ENCODE results near the gene VPS8. TPM values are rescaled to one million over a fixed set of nuclear protein-coding genes. Genes with fewer than 3 reads are reported as not detected.

VPS8 gene
- total RNA-seq, 1 donor from 2014 or later: 62.9 TPM

DNA sequence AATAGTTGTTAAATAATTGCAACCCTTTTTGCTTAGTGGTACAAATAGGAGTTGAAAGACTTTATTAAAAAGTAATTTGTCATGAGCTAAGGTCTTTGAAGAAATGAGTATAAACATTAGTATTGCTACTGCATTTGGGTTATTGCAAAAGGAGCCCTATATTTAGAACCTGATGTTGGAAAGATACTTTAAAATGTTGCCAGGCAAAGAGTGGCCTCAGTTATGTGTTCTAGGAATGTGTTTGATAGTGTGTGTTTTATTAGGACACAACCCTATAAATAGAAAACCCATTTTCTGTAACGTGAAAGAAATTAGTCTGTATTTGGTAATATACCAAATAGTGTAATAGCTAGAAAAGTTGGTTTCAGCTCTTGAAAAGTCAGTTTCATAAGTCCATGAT, 10.7 kb downstream of the VPS8 start:
- Histone ChIP-seq H3K27me3 (no peaks in the 10 kb centered on the region), H3K4me3 (no peak overlapping the region), H3K36me3 (peaks cover 17% of the 10 kb centered on the region), H3K27ac (no peak overlapping the region), H3K9me3 (no peaks in the 10 kb centered on the region), H3K4me1 (no peaks in the 10 kb centered on the region)
- TF ChIP-seq, protein P1, sequence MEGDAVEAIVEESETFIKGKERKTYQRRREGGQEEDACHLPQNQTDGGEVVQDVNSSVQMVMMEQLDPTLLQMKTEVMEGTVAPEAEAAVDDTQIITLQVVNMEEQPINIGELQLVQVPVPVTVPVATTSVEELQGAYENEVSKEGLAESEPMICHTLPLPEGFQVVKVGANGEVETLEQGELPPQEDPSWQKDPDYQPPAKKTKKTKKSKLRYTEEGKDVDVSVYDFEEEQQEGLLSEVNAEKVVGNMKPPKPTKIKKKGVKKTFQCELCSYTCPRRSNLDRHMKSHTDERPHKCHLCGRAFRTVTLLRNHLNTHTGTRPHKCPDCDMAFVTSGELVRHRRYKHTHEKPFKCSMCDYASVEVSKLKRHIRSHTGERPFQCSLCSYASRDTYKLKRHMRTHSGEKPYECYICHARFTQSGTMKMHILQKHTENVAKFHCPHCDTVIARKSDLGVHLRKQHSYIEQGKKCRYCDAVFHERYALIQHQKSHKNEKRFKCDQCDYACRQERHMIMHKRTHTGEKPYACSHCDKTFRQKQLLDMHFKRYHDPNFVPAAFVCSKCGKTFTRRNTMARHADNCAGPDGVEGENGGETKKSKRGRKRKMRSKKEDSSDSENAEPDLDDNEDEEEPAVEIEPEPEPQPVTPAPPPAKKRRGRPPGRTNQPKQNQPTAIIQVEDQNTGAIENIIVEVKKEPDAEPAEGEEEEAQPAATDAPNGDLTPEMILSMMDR (IDR thresholded peaks at IDR 0.05): no peak
- ATAC-seq (no peak), DNase-seq (no peak)
- intact Hi-C loops (cut with DNase I): no loop called here

DNA sequence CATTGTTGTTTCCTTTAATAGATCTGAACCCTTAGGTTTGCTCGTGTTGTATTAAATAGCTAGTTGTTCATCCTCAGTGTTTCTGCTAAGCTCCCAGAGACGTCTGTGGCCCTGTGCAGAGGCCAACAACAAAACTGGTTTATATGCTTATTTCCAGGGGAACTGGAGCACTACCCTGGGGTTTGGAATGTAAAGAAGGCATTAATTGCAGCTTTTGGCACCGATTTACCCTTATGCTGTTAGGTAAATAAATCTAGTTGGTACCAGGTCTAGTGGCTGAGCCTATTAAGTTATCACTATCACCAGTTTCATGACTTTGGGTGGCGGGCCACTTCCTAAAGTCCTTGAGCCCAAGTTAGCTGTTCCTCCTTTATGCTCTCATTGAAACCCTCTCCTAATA, 12.0 kb downstream of the VPS8 start:
- Histone ChIP-seq H3K4me1 (no peaks in the 10 kb centered on the region), H3K27ac (no peak overlapping the region), H3K27me3 (no peaks in the 10 kb centered on the region), H3K4me3 (no peak overlapping the region), H3K36me3 (peaks cover 30% of the 10 kb centered on the region), H3K9me3 (no peaks in the 10 kb centered on the region)
- no peak for DNase-seq
- ATAC-seq: no peak
- intact Hi-C loops (cut with DNase I): no loop called here
- TF ChIP-seq, protein P1 (IDR thresholded peaks at IDR 0.05): no peak

DNA sequence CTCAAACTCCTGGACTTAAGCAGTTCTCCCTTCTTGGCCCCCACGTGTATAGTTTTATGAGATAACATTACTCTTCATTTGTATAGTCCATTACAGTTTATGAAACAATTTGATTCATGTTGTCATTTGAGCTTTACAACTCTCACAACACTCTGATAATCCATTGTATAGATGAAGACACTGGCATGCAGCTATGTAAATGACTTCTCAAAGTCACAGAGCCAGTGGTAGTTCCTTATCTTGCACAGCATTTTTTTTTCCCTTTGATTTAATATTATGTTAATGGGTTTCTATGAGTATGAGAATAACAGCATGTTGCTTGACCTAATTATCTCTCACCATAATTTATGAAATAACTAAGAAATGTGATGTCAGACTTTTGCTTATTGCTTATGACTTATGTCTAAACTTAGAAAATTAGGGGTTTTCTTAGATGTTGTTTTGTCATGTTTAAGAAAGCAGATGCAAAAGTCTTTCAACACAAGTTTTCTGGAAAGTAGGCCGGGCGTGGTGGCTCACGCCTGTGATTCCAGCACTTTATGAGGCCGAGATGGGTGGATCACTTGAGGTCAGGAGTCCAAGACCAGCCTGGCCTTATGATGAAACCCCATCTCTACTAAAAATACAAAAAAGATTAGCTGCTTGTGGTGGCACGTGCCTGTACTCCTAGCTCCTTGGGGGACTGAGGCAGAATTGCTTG, 13.3 kb downstream of the VPS8 start:
- DNase-seq (no peak), ATAC-seq (no peak)
- intact Hi-C loops (cut with DNase I): no loop called here
- Histone ChIP-seq H3K4me1 (no peaks in the 10 kb centered on the region), H3K27ac (no peak overlapping the region), H3K27me3 (no peaks in the 10 kb centered on the region), H3K36me3 (peaks cover 37% of the 10 kb centered on the region), H3K4me3 (no peak overlapping the region), H3K9me3 (no peaks in the 10 kb centered on the region)
- TF ChIP-seq, protein P1 (IDR thresholded peaks at IDR 0.05): no peak

DNA sequence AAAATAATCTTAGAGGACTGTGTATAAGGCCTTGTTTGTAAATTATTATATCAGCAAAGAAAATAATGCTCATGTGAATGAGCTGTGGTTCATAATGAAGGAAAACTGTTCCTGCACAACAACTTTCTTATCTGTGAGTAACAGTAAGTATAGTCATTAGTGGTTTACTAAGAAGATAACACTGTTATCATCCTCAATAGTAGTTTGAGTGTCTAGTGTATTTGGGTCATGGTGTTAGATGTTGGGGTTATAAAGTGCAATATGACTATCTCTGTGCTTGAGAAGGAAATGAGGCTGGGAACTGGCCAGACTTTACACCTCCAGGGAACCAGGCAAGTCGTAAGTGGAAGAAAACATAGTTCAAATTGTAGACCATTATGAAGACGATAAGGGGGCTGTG, 15.6 kb downstream of the VPS8 start:
- Histone ChIP-seq H3K4me1 (no peaks in the 10 kb centered on the region), H3K36me3 (peaks cover 57% of the 10 kb centered on the region), H3K9me3 (no peaks in the 10 kb centered on the region), H3K27ac (no peak overlapping the region), H3K4me3 (no peak overlapping the region), H3K27me3 (no peaks in the 10 kb centered on the region)
- intact Hi-C loops (cut with DNase I): no loop called here
- ATAC-seq (no peak), DNase-seq (no peak)
- TF ChIP-seq, protein P1 (IDR thresholded peaks at IDR 0.05): no peak

DNA sequence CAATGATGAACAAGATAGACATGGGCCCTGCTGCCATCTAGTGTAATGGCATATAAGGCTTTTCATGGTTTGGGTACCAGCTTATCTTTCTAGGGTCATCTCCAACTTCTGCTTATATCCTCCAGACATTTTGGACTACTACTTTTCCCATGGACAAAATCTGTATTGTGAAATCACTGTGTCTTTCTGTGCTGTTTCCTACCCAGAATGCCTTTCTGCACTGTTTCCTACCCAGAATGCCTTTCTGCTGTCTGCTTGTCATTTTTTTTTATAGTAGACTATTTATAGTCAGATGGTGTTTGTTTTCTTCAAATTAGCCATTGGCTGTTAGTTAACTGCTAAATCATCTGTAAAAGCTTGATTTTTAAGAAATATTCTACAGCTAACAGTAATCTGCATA, 20.1 kb downstream of the VPS8 start:
- TF ChIP-seq, protein P1 (IDR thresholded peaks at IDR 0.05): no peak
- Histone ChIP-seq H3K4me3 (no peak overlapping the region), H3K9me3 (no peaks in the 10 kb centered on the region), H3K27me3 (no peaks in the 10 kb centered on the region), H3K36me3 (peaks cover 84% of the 10 kb centered on the region), H3K4me1 (no peaks in the 10 kb centered on the region), H3K27ac (no peak overlapping the region)
- DNase-seq: no peak
- ATAC-seq: no peak
- intact Hi-C loops (cut with DNase I): no loop called here

DNA sequence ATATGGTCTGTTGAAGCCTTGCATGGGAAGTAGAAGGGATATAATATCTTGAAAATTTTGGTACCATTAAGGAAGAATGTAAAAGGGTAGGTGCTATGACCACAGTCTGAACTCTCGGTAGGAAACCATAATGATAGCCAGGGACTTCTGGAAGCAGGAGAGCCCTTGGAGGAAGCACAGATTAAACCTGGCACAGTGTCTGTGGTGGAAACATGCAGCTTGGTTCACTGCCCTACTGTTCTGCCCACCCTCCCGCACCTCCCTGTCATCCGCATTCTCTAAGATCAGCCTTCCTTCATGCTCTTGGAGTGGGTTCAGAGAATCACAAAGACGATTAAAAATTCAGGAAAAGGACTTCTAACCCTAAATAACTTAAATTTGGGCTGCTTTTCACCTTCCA, 20.9 kb downstream of the VPS8 start:
- H3K36me3 ChIP-seq: peaks cover 82% of the 10 kb centered on the region
- ATAC-seq (no peak), DNase-seq (no peak)
- no peak overlapping the region for H3K27ac ChIP-seq
- no peaks in the 10 kb centered on the region for H3K9me3 ChIP-seq
- H3K4me1 ChIP-seq: no peaks in the 10 kb centered on the region
- TF ChIP-seq, protein P1 (IDR thresholded peaks at IDR 0.05): no peak
- intact Hi-C loops (cut with DNase I): no loop called here
- H3K4me3 ChIP-seq: no peak overlapping the region
- H3K27me3 ChIP-seq: no peaks in the 10 kb centered on the region

Measured in upper lobe of right lung (tissue), 1 donor.